ENCODE data around the gene FNDC3B. TPM values are rescaled to one million over a fixed set of nuclear protein-coding genes. Genes with fewer than 3 reads are reported as not detected.

The FNDC3B gene
- polyA plus RNA-seq, 2 of the 4 experiments (the other 2 are of a cell fraction): 29.5 to 33.6 TPM

DNA sequence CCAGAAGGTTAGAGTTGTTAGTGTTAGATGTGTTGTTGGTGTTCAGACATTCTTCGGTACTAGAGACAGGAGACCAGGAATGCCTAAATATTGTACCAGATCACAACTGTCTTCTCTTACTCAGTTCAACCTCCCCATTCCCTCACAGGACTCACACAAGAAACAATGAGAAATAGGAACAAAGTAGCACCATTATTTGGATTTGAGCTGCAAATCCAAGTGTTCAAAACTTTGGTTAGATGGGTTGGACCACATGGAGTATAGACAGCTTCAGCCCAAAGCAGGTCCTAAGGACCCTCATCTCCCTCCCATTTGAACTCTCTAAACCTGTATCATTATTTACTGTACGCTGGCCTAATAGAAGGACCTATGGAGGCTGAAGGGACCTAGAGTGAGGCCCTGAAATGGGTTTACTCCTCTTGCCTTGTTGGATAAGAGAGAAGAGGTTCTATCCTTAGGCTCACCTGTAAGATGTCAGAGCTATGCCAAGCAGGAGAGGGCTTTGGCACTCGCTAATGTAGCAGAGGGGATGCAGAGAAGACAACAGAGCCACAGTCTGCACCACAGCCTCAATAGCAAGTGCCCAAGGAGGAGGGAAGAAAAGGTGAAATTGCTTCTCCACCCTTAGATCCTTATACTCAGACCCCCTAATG, 70.9 kb downstream of the FNDC3B start:
- FAIRE-seq: no peak
- Histone ChIP-seq H3K4me3 (no peak overlapping the region), H3K27ac (no peak overlapping the region), H3K4me2 (no peak overlapping the region), H3K4me1 (peaks cover 58% of the 10 kb centered on the region), H3K9me3 (no peaks in the 10 kb centered on the region)
- ATAC-seq: no peak
- TF ChIP-seq HOXB5 (CRISPR knock-in tag; IDR thresholded peaks at IDR 0.05) (no peak), FOSB (CRISPR knock-in tag; IDR thresholded peaks at IDR 0.05) (no peak), NR3C1 (IDR thresholded peaks at IDR 0.05) (no peak), POLR2AphosphoS2 (conservative IDR thresholded peaks at IDR 0.05; ENCODE audit: low read length) (no peak), RCOR1 (IDR thresholded peaks at IDR 0.05; ENCODE audit: low read depth, low read length) (no peak)
- CTCF ChIA-PET: no interaction called here
- POLR2A ChIA-PET: no interaction called here
- DNase-seq (ENCODE audit: low read depth in 1 of 2, low spot score in 1 of 2): no peak
- 96% methylated on average over 3 of the region's 3 CpGs for WGBS (ENCODE audit: missing lambda C conversion rate)

DNA sequence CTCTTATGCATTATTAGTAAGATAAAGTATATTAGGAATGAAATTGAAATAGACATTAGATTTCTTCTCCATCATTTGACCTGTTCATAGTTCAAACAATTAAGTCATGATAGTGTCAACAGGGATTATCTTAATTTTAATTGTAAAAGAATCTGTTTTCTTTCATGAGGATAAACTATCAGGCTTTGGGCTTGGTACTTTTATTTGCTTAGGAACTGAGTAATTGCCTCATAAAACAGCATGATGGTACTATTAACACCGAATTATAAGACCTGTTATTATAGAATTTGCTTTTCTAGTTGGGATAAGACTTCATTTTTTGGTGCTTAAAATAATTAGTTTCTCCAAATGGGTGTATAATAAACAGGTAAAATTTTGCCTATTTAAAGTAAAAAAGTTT, 71.8 kb downstream of the FNDC3B start:
- ChIA-PET POLR2A (no interaction called here), CTCF (no interaction called here)
- no peak for TF ChIP-seq MYC (IDR thresholded peaks at IDR 0.05; ENCODE audit: borderline replicate concordance, low read length)
- Histone ChIP-seq H3K4me3 (no peak overlapping the region), H3K4me1 (peaks cover 49% of the 10 kb centered on the region), H3K4me2 (no peak overlapping the region), H3K27ac (no peak overlapping the region), H3K9me3 (no peaks in the 10 kb centered on the region)
- FAIRE-seq (no peak), ATAC-seq (no peak), DNase-seq (ENCODE audit: low read depth in 1 of 2, low spot score in 1 of 2) (no peak)
- 67% methylated on average over 1 of the region's 1 CpG for WGBS (ENCODE audit: missing lambda C conversion rate)

DNA sequence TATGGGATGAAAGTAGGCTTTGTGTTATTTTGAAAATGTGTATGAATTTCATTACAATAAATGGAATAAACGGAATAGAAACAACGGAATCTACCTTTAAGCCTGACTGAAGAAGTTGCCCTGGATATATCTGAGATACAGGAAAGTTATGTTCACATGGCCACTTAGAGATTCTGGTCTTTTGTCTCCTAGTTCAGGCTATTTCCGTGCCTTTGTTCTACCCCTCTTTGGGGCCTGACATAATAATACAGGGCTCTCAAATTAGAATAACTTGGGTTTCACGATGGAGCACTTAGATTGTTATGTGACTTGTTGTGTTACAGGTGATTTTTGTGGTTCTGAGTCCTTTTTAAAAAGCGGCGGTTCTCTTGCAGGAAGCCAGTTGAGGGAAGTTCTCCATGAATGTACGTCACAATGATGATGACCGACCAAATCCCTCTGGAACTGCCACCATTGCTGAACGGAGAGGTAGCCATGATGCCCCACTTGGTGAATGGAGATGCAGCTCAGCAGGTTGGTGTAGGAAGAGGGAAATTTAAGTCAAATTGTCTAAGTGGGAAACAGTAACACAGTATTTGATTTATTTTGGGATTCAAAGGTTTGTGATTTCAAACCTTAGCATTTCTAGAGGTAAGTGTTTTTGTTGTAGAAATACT, 72.8 kb downstream of the FNDC3B start:
- no peak for ATAC-seq
- Histone ChIP-seq H3K9me3 (no peaks in the 10 kb centered on the region), H3K4me2 (no peak overlapping the region), H3K27ac (no peak overlapping the region), H3K4me3 (no peak overlapping the region), H3K4me1 (peaks cover 39% of the 10 kb centered on the region)
- no peak for DNase-seq (ENCODE audit: low read depth in 1 of 2, low spot score in 1 of 2)
- ChIA-PET POLR2A (no interaction called here), CTCF (no interaction called here)
- no peak for FAIRE-seq
- TF ChIP-seq POLR2AphosphoS2 (conservative IDR thresholded peaks at IDR 0.05; ENCODE audit: low read length): no peak
- no peak for TF ChIP-seq ZNF302 (CRISPR knock-in tag; IDR thresholded peaks at IDR 0.05)
- no peak for TF ChIP-seq CBX2 (IDR thresholded peaks at IDR 0.05; ENCODE audit: borderline replicate concordance, low read depth)
- TF ChIP-seq, protein P1, sequence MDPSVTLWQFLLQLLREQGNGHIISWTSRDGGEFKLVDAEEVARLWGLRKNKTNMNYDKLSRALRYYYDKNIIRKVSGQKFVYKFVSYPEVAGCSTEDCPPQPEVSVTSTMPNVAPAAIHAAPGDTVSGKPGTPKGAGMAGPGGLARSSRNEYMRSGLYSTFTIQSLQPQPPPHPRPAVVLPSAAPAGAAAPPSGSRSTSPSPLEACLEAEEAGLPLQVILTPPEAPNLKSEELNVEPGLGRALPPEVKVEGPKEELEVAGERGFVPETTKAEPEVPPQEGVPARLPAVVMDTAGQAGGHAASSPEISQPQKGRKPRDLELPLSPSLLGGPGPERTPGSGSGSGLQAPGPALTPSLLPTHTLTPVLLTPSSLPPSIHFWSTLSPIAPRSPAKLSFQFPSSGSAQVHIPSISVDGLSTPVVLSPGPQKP (IDR thresholded peaks at IDR 0.05; ENCODE audit: low read depth, low read length): no peak
- TF ChIP-seq BHLHE40 (IDR thresholded peaks at IDR 0.05; ENCODE audit: low read depth, low read length): no peak
- TF ChIP-seq RCOR1 (IDR thresholded peaks at IDR 0.05; ENCODE audit: low read depth, low read length): no peak
- TF ChIP-seq MAFK (IDR thresholded peaks at IDR 0.05; ENCODE audit: partially characterized antibody): no peak
- no peak for TF ChIP-seq PHF8 (IDR thresholded peaks at IDR 0.05; ENCODE audit: borderline replicate concordance, low read depth)
- no peak for TF ChIP-seq RNF2 (IDR thresholded peaks at IDR 0.05; ENCODE audit: borderline replicate concordance, low read depth)
- TF ChIP-seq, protein P2, sequence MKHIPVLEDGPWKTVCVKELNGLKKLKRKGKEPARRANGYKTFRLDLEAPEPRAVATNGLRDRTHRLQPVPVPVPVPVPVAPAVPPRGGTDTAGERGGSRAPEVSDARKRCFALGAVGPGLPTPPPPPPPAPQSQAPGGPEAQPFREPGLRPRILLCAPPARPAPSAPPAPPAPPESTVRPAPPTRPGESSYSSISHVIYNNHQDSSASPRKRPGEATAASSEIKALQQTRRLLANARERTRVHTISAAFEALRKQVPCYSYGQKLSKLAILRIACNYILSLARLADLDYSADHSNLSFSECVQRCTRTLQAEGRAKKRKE (CRISPR knock-in tag; IDR thresholded peaks at IDR 0.05; ENCODE audit: low read depth): no peak
- TF ChIP-seq SREBF2 (IDR thresholded peaks at IDR 0.05): no peak
- 84% methylated on average over 9 of the region's 9 CpGs for WGBS (ENCODE audit: missing lambda C conversion rate)

DNA sequence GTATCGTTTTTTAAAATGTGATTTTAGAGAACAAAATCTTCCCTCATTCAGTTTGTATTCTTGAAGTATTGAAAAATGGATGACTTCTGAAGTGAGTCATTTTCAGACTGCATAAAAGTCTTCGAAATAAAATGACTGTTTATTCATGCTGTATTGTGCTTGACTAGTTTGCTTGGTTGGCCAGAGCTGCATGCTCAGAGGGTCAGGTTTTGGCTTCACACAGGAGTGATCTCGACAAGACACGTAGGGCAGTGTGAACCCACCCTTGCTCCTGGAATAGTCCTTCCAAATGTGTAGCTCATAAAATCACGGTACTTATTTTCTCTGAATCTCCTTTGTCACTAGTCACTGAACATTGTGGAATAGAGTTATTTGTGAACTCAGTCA, 73.3 kb downstream of the FNDC3B start:
- POLR2A ChIA-PET: no interaction called here
- no peak for ATAC-seq
- TF ChIP-seq POLR2AphosphoS2 (conservative IDR thresholded peaks at IDR 0.05; ENCODE audit: low read length): no peak
- TF ChIP-seq CHD4 (IDR thresholded peaks at IDR 0.05; ENCODE audit: borderline replicate concordance): no peak
- TF ChIP-seq KDM1A (IDR thresholded peaks at IDR 0.05; ENCODE audit: low read depth): no peak
- no peak for TF ChIP-seq ZFP36 (IDR thresholded peaks at IDR 0.05; ENCODE audit: borderline replicate concordance, partially characterized antibody)
- no peak for TF ChIP-seq FOXS1 (CRISPR knock-in tag; IDR thresholded peaks at IDR 0.05)
- TF ChIP-seq, protein P2 (CRISPR knock-in tag; IDR thresholded peaks at IDR 0.05; ENCODE audit: low read depth): no peak
- TF ChIP-seq BHLHE40 (IDR thresholded peaks at IDR 0.05; ENCODE audit: low read depth, low read length): no peak
- no peak for TF ChIP-seq SMC3 (IDR thresholded peaks at IDR 0.05)
- no peak for TF ChIP-seq CBX8 (IDR thresholded peaks at IDR 0.05)
- no peak for TF ChIP-seq MAZ (IDR thresholded peaks at IDR 0.05; ENCODE audit: borderline replicate concordance, low read depth, low read length)
- no peak for TF ChIP-seq RNF2 (IDR thresholded peaks at IDR 0.05; ENCODE audit: borderline replicate concordance, low read depth)
- TF ChIP-seq CBX2 (IDR thresholded peaks at IDR 0.05; ENCODE audit: borderline replicate concordance, low read depth): no peak
- no peak for TF ChIP-seq TFCP2L1 (CRISPR knock-in tag; IDR thresholded peaks at IDR 0.05)
- WGBS (ENCODE audit: missing lambda C conversion rate): 85% methylated on average over 5 of the region's 5 CpGs
- H3K4me2 ChIP-seq: no peak overlapping the region
- no peaks in the 10 kb centered on the region for H3K9me3 ChIP-seq
- CTCF ChIA-PET: no interaction called here
- no peak for DNase-seq (ENCODE audit: low read depth in 1 of 2, low spot score in 1 of 2)
- H3K4me3 ChIP-seq: no peak overlapping the region
- FAIRE-seq: no peak
- no peak overlapping the region for H3K27ac ChIP-seq
- peaks cover 38% of the 10 kb centered on the region for H3K4me1 ChIP-seq

All from A549 (cell line).